ENCODE results near the gene SDCBP2. TPM values are rescaled to one million over a fixed set of nuclear protein-coding genes. Genes with fewer than 3 reads are reported as not detected.

The SDCBP2 gene
- total RNA-seq, 1 experiment from 2014 or later: 3.3 TPM

DNA sequence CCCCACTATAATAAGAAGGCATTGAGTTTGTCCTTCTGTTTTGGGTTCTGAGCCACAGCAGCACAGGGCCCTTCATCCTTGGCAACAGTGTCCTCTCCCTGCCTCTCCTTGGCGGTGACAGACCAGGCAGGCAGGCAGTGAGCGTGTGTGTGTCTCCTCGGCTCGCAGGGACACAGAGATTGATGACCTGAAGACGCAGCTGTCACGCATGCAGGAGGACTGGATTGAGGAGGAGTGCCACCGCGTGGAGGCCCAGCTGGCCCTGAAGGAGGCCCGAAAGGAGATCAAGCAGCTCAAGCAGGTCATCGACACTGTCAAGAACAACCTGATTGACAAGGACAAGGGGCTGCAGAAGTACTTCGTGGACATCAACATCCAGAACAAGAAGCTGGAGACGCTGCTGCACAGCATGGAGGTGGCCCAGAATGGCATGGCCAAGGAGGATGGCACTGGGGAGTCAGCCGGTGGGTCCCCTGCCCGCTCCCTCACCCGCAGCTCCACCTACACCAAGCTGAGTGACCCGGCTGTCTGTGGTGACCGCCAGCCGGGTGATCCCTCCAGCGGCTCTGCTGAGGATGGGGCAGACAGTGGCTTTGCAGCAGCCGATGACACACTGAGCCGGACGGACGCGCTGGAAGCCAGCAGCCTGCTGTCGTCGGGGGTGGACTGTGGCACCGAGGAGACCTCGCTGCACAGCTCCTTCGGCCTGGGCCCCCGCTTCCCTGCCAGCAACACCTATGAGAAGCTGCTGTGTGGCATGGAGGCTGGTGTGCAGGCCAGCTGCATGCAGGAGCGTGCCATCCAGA lies 24.0 kb downstream of the SDCBP2 start:
- Mint-ChIP-seq H3K9me3 (no peaks in the 10 kb centered on the region), H3K27ac (no peak overlapping the region), H3K36me3 (no peaks in the 10 kb centered on the region), H3K4me3 (no peak overlapping the region), H3K4me1 (peaks cover 8% of the 10 kb centered on the region), H3K27me3 (ENCODE audit: low read depth) (peaks cover 3% of the 10 kb centered on the region; the same call in 1 of the 2 replicates)
- ChIA-PET CTCF (interaction anchor here (0.6 to 1.2 kb wide), 3 partner anchors 18 to 472 kb away, joined by 3 to 4 read pairs (median 3); no protein-coding TSS in a partner anchor), POLR2A (interaction anchor here (0.6 kb wide), 1 partner anchor 35 kb away, joined by 3 read pairs; no protein-coding TSS in a partner anchor)
- TF ChIP-seq TEAD1 (CRISPR knock-in tag; IDR thresholded peaks at IDR 0.05) (no peak), ETV6 (CRISPR knock-in tag; IDR thresholded peaks at IDR 0.05) (no peak), NR3C1 (CRISPR knock-in tag; conservative IDR thresholded peaks at IDR 0.05; ENCODE audit: low read depth) (no peak), ZNF396 (CRISPR knock-in tag; IDR thresholded peaks at IDR 0.05; ENCODE audit: borderline replicate concordance) (no peak), ELF4 (CRISPR knock-in tag; IDR thresholded peaks at IDR 0.05; ENCODE audit: low read depth) (no peak), EMX1 (CRISPR knock-in tag; IDR thresholded peaks at IDR 0.05) (no peak), SMAD3 (CRISPR knock-in tag; IDR thresholded peaks at IDR 0.05; ENCODE audit: borderline replicate concordance) (no peak), KAT7 (CRISPR knock-in tag; IDR thresholded peaks at IDR 0.05; ENCODE audit: borderline replicate concordance) (no peak), ZNF317 (CRISPR knock-in tag; IDR thresholded peaks at IDR 0.05; ENCODE audit: borderline replicate concordance, low read depth) (no peak), NR1H2 (CRISPR knock-in tag; IDR thresholded peaks at IDR 0.05) (no peak)
- TF ChIP-seq, protein P1, sequence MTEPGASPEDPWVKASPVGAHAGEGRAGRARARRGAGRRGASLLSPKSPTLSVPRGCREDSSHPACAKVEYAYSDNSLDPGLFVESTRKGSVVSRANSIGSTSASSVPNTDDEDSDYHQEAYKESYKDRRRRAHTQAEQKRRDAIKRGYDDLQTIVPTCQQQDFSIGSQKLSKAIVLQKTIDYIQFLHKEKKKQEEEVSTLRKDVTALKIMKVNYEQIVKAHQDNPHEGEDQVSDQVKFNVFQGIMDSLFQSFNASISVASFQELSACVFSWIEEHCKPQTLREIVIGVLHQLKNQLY (CRISPR knock-in tag; IDR thresholded peaks at IDR 0.05): no peak
- TF ChIP-seq, protein P2, sequence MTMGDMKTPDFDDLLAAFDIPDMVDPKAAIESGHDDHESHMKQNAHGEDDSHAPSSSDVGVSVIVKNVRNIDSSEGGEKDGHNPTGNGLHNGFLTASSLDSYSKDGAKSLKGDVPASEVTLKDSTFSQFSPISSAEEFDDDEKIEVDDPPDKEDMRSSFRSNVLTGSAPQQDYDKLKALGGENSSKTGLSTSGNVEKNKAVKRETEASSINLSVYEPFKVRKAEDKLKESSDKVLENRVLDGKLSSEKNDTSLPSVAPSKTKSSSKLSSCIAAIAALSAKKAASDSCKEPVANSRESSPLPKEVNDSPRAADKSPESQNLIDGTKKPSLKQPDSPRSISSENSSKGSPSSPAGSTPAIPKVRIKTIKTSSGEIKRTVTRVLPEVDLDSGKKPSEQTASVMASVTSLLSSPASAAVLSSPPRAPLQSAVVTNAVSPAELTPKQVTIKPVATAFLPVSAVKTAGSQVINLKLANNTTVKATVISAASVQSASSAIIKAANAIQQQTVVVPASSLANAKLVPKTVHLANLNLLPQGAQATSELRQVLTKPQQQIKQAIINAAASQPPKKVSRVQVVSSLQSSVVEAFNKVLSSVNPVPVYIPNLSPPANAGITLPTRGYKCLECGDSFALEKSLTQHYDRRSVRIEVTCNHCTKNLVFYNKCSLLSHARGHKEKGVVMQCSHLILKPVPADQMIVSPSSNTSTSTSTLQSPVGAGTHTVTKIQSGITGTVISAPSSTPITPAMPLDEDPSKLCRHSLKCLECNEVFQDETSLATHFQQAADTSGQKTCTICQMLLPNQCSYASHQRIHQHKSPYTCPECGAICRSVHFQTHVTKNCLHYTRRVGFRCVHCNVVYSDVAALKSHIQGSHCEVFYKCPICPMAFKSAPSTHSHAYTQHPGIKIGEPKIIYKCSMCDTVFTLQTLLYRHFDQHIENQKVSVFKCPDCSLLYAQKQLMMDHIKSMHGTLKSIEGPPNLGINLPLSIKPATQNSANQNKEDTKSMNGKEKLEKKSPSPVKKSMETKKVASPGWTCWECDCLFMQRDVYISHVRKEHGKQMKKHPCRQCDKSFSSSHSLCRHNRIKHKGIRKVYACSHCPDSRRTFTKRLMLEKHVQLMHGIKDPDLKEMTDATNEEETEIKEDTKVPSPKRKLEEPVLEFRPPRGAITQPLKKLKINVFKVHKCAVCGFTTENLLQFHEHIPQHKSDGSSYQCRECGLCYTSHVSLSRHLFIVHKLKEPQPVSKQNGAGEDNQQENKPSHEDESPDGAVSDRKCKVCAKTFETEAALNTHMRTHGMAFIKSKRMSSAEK (CRISPR knock-in tag; IDR thresholded peaks at IDR 0.05; ENCODE audit: borderline replicate concordance): no peak
- TF ChIP-seq, protein P3, sequence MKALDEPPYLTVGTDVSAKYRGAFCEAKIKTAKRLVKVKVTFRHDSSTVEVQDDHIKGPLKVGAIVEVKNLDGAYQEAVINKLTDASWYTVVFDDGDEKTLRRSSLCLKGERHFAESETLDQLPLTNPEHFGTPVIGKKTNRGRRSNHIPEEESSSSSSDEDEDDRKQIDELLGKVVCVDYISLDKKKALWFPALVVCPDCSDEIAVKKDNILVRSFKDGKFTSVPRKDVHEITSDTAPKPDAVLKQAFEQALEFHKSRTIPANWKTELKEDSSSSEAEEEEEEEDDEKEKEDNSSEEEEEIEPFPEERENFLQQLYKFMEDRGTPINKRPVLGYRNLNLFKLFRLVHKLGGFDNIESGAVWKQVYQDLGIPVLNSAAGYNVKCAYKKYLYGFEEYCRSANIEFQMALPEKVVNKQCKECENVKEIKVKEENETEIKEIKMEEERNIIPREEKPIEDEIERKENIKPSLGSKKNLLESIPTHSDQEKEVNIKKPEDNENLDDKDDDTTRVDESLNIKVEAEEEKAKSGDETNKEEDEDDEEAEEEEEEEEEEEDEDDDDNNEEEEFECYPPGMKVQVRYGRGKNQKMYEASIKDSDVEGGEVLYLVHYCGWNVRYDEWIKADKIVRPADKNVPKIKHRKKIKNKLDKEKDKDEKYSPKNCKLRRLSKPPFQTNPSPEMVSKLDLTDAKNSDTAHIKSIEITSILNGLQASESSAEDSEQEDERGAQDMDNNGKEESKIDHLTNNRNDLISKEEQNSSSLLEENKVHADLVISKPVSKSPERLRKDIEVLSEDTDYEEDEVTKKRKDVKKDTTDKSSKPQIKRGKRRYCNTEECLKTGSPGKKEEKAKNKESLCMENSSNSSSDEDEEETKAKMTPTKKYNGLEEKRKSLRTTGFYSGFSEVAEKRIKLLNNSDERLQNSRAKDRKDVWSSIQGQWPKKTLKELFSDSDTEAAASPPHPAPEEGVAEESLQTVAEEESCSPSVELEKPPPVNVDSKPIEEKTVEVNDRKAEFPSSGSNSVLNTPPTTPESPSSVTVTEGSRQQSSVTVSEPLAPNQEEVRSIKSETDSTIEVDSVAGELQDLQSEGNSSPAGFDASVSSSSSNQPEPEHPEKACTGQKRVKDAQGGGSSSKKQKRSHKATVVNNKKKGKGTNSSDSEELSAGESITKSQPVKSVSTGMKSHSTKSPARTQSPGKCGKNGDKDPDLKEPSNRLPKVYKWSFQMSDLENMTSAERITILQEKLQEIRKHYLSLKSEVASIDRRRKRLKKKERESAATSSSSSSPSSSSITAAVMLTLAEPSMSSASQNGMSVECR (CRISPR knock-in tag; IDR thresholded peaks at IDR 0.05; ENCODE audit: borderline replicate concordance): no peak
- TF ChIP-seq, protein P4, sequence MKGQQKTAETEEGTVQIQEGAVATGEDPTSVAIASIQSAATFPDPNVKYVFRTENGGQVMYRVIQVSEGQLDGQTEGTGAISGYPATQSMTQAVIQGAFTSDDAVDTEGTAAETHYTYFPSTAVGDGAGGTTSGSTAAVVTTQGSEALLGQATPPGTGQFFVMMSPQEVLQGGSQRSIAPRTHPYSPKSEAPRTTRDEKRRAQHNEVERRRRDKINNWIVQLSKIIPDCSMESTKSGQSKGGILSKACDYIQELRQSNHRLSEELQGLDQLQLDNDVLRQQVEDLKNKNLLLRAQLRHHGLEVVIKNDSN (CRISPR knock-in tag; IDR thresholded peaks at IDR 0.05): no peak
- TF ChIP-seq, protein P5, sequence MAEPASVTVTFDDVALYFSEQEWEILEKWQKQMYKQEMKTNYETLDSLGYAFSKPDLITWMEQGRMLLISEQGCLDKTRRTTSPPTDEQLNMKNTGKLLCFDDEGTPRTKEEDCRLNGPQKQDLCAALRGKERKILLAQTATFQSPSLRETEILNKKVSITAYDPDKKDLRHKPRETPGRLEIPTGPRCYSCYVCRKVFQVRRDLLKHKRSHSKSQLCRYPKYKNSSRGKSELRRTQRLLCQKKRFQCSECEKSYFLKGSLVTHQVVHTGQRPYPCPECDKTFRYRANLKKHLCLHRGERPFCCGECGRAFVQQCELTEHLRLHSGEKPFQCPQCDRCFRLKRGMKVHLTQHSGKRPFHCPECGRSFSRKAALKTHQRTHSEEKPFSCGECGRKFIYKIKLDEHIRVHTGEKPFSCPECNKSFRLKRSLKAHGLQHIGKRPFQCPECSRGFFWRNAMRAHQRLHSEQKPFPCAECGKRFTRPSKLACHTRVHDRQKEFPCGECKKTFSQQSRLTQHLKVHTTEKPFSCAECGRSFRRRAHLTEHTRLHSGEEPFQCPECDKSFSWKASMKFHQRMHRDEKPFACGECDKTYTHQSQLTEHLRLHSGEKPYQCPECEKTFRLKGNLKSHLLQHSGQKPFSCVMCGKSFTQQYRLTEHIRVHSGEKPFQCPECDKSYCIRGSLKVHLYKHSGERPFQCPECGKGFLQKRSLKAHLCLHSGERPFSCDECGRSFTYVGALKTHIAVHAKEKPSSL (CRISPR knock-in tag; conservative IDR thresholded peaks at IDR 0.05): no peak
- TF ChIP-seq, protein P6, sequence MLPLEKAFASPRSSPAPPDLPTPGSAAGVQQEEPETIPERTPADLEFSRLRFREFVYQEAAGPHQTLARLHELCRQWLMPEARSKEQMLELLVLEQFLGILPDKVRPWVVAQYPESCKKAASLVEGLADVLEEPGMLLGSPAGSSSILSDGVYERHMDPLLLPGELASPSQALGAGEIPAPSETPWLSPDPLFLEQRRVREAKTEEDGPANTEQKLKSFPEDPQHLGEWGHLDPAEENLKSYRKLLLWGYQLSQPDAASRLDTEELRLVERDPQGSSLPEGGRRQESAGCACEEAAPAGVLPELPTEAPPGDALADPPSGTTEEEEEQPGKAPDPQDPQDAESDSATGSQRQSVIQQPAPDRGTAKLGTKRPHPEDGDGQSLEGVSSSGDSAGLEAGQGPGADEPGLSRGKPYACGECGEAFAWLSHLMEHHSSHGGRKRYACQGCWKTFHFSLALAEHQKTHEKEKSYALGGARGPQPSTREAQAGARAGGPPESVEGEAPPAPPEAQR (CRISPR knock-in tag; IDR thresholded peaks at IDR 0.05): no peak
- TF ChIP-seq, protein P7, sequence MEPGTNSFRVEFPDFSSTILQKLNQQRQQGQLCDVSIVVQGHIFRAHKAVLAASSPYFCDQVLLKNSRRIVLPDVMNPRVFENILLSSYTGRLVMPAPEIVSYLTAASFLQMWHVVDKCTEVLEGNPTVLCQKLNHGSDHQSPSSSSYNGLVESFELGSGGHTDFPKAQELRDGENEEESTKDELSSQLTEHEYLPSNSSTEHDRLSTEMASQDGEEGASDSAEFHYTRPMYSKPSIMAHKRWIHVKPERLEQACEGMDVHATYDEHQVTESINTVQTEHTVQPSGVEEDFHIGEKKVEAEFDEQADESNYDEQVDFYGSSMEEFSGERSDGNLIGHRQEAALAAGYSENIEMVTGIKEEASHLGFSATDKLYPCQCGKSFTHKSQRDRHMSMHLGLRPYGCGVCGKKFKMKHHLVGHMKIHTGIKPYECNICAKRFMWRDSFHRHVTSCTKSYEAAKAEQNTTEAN (CRISPR knock-in tag; IDR thresholded peaks at IDR 0.05): no peak
- ATAC-seq: no peak
- DNase-seq (ENCODE audit: low spot score): no peak
